Measurements from ENCODE around the gene PPP1R16B. TPM values are rescaled to one million over a fixed set of nuclear protein-coding genes. Genes with fewer than 3 reads are reported as not detected.

PPP1R16B gene
- total RNA-seq, 1 donor from 2014 or later = 13.0 TPM

DNA sequence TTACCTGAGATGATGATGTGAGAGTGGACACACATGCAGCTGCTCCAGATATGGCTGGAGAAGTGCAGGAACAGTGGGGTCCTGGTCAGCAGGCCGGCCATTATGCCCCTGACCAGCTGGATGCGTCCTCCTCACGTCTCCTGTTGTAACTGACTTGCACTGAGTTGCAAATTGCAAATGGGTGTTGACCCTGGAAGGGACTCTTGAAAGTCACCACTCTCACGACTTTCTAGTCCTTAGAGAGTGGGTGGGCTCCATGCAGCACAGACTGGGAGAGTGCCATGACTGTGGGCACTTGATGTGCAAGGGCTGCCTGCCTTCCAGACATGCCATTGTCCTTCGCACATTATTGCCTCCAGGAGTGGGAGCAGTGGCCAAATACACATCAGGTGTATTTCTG is 131.5 kb downstream of the PPP1R16B start:
- DNase-seq (no peak), ATAC-seq (no peak)
- H3K36me3 ChIP-seq = no peaks in the 10 kb centered on the region
- H3K27ac ChIP-seq = no peak overlapping the region
- TF ChIP-seq, protein P1, sequence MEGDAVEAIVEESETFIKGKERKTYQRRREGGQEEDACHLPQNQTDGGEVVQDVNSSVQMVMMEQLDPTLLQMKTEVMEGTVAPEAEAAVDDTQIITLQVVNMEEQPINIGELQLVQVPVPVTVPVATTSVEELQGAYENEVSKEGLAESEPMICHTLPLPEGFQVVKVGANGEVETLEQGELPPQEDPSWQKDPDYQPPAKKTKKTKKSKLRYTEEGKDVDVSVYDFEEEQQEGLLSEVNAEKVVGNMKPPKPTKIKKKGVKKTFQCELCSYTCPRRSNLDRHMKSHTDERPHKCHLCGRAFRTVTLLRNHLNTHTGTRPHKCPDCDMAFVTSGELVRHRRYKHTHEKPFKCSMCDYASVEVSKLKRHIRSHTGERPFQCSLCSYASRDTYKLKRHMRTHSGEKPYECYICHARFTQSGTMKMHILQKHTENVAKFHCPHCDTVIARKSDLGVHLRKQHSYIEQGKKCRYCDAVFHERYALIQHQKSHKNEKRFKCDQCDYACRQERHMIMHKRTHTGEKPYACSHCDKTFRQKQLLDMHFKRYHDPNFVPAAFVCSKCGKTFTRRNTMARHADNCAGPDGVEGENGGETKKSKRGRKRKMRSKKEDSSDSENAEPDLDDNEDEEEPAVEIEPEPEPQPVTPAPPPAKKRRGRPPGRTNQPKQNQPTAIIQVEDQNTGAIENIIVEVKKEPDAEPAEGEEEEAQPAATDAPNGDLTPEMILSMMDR (IDR thresholded peaks at IDR 0.05) = no peak
- intact Hi-C loops (cut with DNase I) = no loop called here
- H3K4me1 ChIP-seq = no peaks in the 10 kb centered on the region
- H3K9me3 ChIP-seq = no peaks in the 10 kb centered on the region
- no peak overlapping the region for H3K4me3 ChIP-seq
- H3K27me3 ChIP-seq (ENCODE audit: low read depth) = no peaks in the 10 kb centered on the region

DNA sequence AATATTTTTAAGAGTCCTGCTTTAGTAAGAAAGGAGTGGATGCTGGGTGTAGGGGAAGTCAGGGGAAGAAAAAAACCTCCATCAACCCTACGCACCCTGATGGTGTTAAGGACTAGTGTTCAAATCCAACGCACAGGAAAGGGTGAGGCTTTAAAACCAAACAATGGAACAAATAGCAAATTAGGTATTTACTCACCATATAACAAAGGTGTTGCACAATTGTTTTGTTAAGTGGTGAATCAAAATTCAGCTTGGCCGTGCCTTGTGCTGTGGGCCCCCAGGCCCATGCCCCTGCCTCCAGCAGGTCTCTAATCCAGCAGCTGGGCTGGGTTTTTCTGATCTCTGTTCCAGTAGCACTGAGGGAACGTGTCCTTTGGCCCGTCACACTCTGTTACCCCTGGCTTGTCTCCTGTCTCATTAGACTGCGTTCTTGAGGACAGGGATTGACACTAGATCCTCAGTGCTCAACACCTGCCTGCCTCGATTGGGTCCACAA is 132.5 kb downstream of the PPP1R16B start:
- intact Hi-C loops (cut with DNase I) = no loop called here
- H3K36me3 ChIP-seq = no peaks in the 10 kb centered on the region
- no peaks in the 10 kb centered on the region for H3K9me3 ChIP-seq
- TF ChIP-seq, protein P1 (IDR thresholded peaks at IDR 0.05) = no peak
- H3K27ac ChIP-seq = no peak overlapping the region
- H3K4me1 ChIP-seq = no peaks in the 10 kb centered on the region
- DNase-seq = no peak
- H3K27me3 ChIP-seq (ENCODE audit: low read depth) = no peaks in the 10 kb centered on the region
- no peak for ATAC-seq
- no peak overlapping the region for H3K4me3 ChIP-seq

DNA sequence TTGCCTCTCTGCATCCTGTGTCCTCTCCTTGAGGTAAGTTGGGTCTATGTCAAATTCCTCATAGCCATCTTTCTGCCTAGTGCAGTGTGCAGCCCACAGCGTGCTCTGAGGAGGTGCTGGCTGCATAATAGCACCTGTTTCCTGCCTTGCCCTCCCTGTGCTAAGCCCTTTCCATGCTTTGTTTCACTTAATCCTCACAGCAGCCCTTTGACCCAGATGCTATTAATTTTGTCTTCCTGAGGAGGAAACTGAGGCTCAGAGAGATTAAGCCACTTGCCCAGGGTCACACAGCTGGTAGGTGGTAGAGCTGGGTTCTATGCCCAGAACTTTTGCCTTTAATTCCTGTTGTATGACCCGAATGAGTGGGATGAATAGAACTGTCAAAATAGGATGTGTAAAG is 134.2 kb downstream of the PPP1R16B start:
- Histone ChIP-seq H3K4me3 (no peak overlapping the region), H3K9me3 (no peaks in the 10 kb centered on the region), H3K4me1 (no peaks in the 10 kb centered on the region), H3K27ac (no peak overlapping the region), H3K36me3 (no peaks in the 10 kb centered on the region), H3K27me3 (ENCODE audit: low read depth) (no peaks in the 10 kb centered on the region)
- no peak for DNase-seq
- no peak for ATAC-seq
- intact Hi-C loops (cut with DNase I) = no loop called here
- TF ChIP-seq, protein P1 (IDR thresholded peaks at IDR 0.05) = no peak

DNA sequence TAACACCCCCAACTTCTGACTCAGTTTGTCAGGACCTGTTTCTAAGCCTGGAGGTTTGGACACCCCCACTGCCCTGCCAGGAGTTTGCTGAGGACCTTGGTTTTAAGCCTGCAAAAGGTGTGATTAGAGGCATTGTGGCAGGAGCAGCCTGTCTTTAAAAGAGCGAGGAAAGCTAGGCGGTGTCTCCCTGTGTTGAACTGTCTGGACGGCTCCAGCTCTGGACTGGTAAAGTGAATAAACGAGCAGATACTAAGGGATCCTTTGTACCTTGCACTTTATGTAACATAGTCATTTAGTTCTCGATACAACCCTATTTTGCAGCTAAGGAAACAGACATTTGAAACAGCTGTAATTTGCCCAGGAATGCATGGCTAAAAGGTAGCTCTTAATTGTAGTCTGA is 135.1 kb downstream of the PPP1R16B start:
- H3K4me3 ChIP-seq = no peak overlapping the region
- no peaks in the 10 kb centered on the region for H3K4me1 ChIP-seq
- TF ChIP-seq, protein P1 (IDR thresholded peaks at IDR 0.05) = no peak
- no peaks in the 10 kb centered on the region for H3K36me3 ChIP-seq
- no peak for ATAC-seq
- DNase-seq = no peak
- H3K27ac ChIP-seq = no peak overlapping the region
- intact Hi-C loops (cut with DNase I) = no loop called here
- H3K9me3 ChIP-seq = no peaks in the 10 kb centered on the region
- no peaks in the 10 kb centered on the region for H3K27me3 ChIP-seq (ENCODE audit: low read depth)

DNA sequence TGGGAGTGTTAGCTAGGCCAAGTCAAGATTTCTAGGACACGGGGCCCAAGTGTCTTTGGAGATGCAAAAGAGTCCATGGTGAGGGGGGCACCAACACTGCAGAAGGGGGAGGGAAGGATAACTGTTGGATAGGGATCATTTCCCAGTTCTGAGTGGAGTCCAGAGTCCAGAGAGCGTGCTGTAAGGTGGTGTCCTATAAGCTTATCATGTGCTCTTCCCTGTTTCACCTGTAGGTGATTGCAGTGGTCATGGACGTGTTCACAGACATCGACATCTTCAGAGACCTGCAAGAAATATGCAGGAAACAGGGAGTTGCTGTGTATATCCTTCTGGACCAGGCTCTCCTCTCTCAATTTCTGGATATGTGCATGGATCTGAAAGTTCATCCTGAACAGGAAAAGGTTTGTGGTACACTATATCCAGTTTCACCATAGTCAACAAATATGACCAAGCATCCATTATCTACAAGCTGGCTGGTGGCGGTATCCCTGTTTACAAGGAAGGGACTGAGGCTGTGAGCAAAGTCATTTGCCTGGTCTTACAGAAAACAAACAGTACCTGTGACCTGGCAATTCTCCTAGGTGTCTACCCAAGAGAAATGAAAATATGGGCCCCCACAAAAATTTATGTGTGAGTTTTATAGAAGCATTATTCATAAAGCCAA is 136.4 kb downstream of the PPP1R16B start:
- no peak overlapping the region for H3K4me3 ChIP-seq
- no peaks in the 10 kb centered on the region for H3K36me3 ChIP-seq
- no peaks in the 10 kb centered on the region for H3K4me1 ChIP-seq
- TF ChIP-seq, protein P1 (IDR thresholded peaks at IDR 0.05) = no peak
- H3K9me3 ChIP-seq = no peaks in the 10 kb centered on the region
- DNase-seq (no peak), ATAC-seq (no peak)
- intact Hi-C loops (cut with DNase I) = no loop called here
- no peaks in the 10 kb centered on the region for H3K27me3 ChIP-seq (ENCODE audit: low read depth)
- H3K27ac ChIP-seq = no peak overlapping the region
